ENCODE data around the gene ZSCAN10.

The ZSCAN10 gene

GRCh38 chr16:3045758-3046640, 53.1 kb downstream of the ZSCAN10 start, which contains the start of gene MMP25:
Gene MMP25, plus strand, starts transcription at chr16:3046561. Its CDS starts 357 bp downstream, at chr16:3046918.
- Histone ChIP-seq H3K9me3 (ENCODE audit: low read length) (no peaks in the 10 kb centered on the region), H3K4me3 (ENCODE audit: low read depth in 1 of 2, low read length in 2 of 2) (peak within 1 kb of the TSS; percentile 31 to 43), H3K36me3 (ENCODE audit: insufficient read depth, low read length) (no peaks in the 10 kb centered on the region), H3K4me1 (ENCODE audit: insufficient read depth, low read length) (no peaks in the 10 kb centered on the region), H3K9ac (ENCODE audit: low read length) (no peak within 1 kb of the TSS), H3K27me3 (ENCODE audit: control insufficient read depth in 1 of 2, insufficient read depth in 2 of 2, low read length in 2 of 2) (peaks cover 19 to 58% of the 10 kb centered on the region in 2 donors), H3K27ac (ENCODE audit: low read depth, low read length) (no peak within 1 kb of the TSS)

DNA sequence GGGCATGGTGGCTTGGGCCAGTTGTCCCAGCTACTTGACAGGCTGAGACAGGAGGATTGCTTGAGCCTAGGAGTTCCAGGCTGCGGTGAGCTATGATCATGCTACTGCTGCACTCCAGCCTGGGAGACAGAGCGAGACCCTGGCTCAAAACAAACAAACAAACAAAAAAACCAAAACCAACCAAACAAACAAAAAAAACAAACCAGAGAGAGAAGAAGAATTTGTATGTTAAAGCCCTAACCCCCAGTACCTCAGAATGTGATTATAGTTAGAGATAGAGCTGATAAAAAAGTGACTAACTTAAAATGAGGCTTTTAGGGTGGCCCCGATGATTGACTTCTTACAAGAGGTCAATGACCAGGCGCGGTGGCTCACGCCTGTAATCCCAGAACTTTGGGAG, 54.4 kb downstream of the ZSCAN10 start:
- Histone ChIP-seq H3K9me3 (ENCODE audit: low read length) (no peaks in the 10 kb centered on the region), H3K4me3 (ENCODE audit: low read depth in 1 of 2, low read length in 2 of 2) (no peak overlapping the region), H3K4me1 (ENCODE audit: insufficient read depth, low read length) (no peaks in the 10 kb centered on the region), H3K27ac (ENCODE audit: low read depth, low read length) (no peak overlapping the region), H3K36me3 (ENCODE audit: insufficient read depth, low read length) (no peaks in the 10 kb centered on the region), H3K9ac (ENCODE audit: low read length) (no peak overlapping the region), H3K27me3 (ENCODE audit: control insufficient read depth in 1 of 2, insufficient read depth in 2 of 2, low read length in 2 of 2) (peaks cover 19 to 53% of the 10 kb centered on the region in 2 donors)

- Histone ChIP-seq H3K27me3 (ENCODE audit: control insufficient read depth in 1 of 2, insufficient read depth in 2 of 2, low read length in 2 of 2) (peaks cover 31 to 63% of the 10 kb centered on the region in 2 donors), H3K36me3 (ENCODE audit: insufficient read depth, low read length) (no peaks in the 10 kb centered on the region), H3K4me3 (ENCODE audit: low read depth in 1 of 2, low read length in 2 of 2) (no peak overlapping the region), H3K9me3 (ENCODE audit: low read length) (no peaks in the 10 kb centered on the region), H3K4me1 (ENCODE audit: insufficient read depth, low read length) (no peaks in the 10 kb centered on the region), H3K27ac (ENCODE audit: low read depth, low read length) (no peak overlapping the region), H3K9ac (ENCODE audit: low read length) (no peak overlapping the region)
These were observed 56.7 kb downstream of the ZSCAN10 start for GRCh38 chr16:3042376-3042775.

- Histone ChIP-seq H3K4me1 (ENCODE audit: insufficient read depth, low read length) (no peaks in the 10 kb centered on the region), H3K36me3 (ENCODE audit: insufficient read depth, low read length) (no peaks in the 10 kb centered on the region), H3K9me3 (ENCODE audit: low read length) (no peaks in the 10 kb centered on the region), H3K27ac (ENCODE audit: low read depth, low read length) (no peak overlapping the region), H3K27me3 (ENCODE audit: control insufficient read depth in 1 of 2, insufficient read depth in 2 of 2, low read length in 2 of 2) (peaks cover 31 to 57% of the 10 kb centered on the region in 2 donors), H3K4me3 (ENCODE audit: low read depth in 1 of 2, low read length in 2 of 2) (no peak overlapping the region), H3K9ac (ENCODE audit: low read length) (no peak overlapping the region)
These were observed 60.2 kb downstream of the ZSCAN10 start for GRCh38 chr16:3038896-3039295.

All from muscle layer of colon (tissue), 2 donors.